Transverse colon (tissue), 4 donors: ENCODE measurements around the gene ACSS2.

ENCODE experiments used
- EP300 ChIP-seq: sonication (generic); formaldehyde crosslinking; IDR thresholded peaks from one replicate; pipeline ENCODE4 v1.6.1; 2017; ENCODE audit warnings: antibody characterized with exemption, low read depth
- POLR2A ChIP-seq: fragments of 450-650 bp; IDR thresholded peaks from one replicate; pipeline ENCODE4 v1.6.1; 2016; ENCODE audit warnings: antibody characterized with exemption, mild to moderate bottlenecking, moderate library complexity
- POLR2AphosphoS5 ChIP-seq, 3 donors: sonication (generic); formaldehyde crosslinking; IDR thresholded peaks; one replicate each; pipeline ENCODE4 v1.6.1; 2016; ENCODE audit warnings: antibody characterized with exemption in 3 of 3
- TF ChIP-seq, protein P1 (sequence below), 5 experiments: fragments of 200-600 bp in 3 of 5; fragments of 450-650 bp in 2 of 5; sonication (generic) in 3 of 5; IDR thresholded peaks; 1 replicate in 2 of 5; 2 replicates in 3 of 5; pipeline ENCODE4 v1.5.1; 2016 to 2017; ENCODE audit warnings: antibody characterized with exemption in 5 of 5, inconsistent platforms in 3 of 5, mild to moderate bottlenecking in 2 of 5, moderate library complexity in 1 of 5

DNA sequence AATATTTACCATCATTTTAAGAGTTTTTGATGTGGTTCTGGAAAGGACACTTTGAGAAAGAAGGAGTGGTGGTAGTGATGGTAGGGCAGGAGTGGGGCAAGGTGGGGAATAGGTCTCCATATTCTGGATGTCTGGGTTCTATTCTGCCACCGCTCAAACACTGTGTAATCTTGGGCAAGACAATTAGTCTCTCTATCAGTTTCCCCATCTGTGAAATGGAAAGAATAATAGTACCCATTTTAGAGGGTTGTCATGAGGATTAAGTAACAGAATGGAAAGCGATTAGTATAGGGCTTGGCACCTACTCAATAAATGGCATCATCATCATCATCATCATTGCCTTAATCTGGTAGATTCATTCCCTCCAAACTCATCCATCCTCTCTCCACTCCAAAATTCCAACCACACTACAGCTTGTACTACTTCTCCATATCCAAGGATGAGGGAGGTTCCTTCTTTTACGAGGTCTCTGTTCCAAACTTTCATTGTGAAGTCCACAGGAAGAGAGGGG, 2.8 kb upstream of the ACSS2 start:
- TF ChIP-seq, protein P1, sequence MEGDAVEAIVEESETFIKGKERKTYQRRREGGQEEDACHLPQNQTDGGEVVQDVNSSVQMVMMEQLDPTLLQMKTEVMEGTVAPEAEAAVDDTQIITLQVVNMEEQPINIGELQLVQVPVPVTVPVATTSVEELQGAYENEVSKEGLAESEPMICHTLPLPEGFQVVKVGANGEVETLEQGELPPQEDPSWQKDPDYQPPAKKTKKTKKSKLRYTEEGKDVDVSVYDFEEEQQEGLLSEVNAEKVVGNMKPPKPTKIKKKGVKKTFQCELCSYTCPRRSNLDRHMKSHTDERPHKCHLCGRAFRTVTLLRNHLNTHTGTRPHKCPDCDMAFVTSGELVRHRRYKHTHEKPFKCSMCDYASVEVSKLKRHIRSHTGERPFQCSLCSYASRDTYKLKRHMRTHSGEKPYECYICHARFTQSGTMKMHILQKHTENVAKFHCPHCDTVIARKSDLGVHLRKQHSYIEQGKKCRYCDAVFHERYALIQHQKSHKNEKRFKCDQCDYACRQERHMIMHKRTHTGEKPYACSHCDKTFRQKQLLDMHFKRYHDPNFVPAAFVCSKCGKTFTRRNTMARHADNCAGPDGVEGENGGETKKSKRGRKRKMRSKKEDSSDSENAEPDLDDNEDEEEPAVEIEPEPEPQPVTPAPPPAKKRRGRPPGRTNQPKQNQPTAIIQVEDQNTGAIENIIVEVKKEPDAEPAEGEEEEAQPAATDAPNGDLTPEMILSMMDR (IDR thresholded peaks at IDR 0.05) = no peak
- no peak for TF ChIP-seq POLR2A
- no peak for TF ChIP-seq EP300
- TF ChIP-seq POLR2AphosphoS5 (IDR thresholded peaks at IDR 0.05) = no peak
